Astrocyte (in vitro differentiated cells and primary cell): ENCODE measurements around the gene USP32. TPM values are rescaled to one million over a fixed set of nuclear protein-coding genes. Genes with fewer than 3 reads are reported as not detected.

Experiments
- DNase-seq: peaks from one replicate; pipeline ENCODE4 v3.0.0-alpha.2; 2010; ENCODE audit warnings: low read depth
- FAIRE-seq: peaks from 2 replicates; lab custom pipeline; 2011; peaks lifted over from hg19 to GRCh38; lab: Jason Lieb, UNC
- H2AFZ ChIP-seq: 2 replicates; pipeline ENCODE4 v1.6.0; 2012; ENCODE audit warnings: low read depth, low read length, inconsistent platforms
- H3K27ac ChIP-seq: 2 replicates; pipeline ENCODE4 v1.5.1; 2011; ENCODE audit warnings: low read depth, low read length, inconsistent platforms
- H3K27me3 ChIP-seq: 2 replicates; pipeline ENCODE4 v1.6.0; 2011; ENCODE audit warnings: low read length, inconsistent platforms; ENCODE audit not compliant: insufficient read depth
- H3K36me3 ChIP-seq: 2 replicates; pipeline ENCODE4 v1.5.1; 2011; ENCODE audit warnings: low read length, inconsistent platforms; ENCODE audit not compliant: insufficient read depth
- H3K4me1 ChIP-seq: 2 replicates; pipeline ENCODE4 v1.5.1; 2011; ENCODE audit warnings: low read length, inconsistent platforms; ENCODE audit not compliant: insufficient read depth
- H3K4me2 ChIP-seq: 2 replicates; pipeline ENCODE4 v1.6.0; 2012; ENCODE audit warnings: low read length, inconsistent platforms
- H3K4me3 ChIP-seq: 2 replicates; pipeline ENCODE4 v1.5.1; 2011; ENCODE audit warnings: low read depth, mild to moderate bottlenecking, low read length, inconsistent platforms; ENCODE audit not compliant: insufficient read depth
- H3K79me2 ChIP-seq: 2 replicates; pipeline ENCODE4 v1.6.0; 2012; ENCODE audit warnings: mild to moderate bottlenecking, low read length, inconsistent platforms; ENCODE audit not compliant: insufficient read depth
- H3K9ac ChIP-seq: 2 replicates; pipeline ENCODE4 v1.6.0; 2012; ENCODE audit warnings: mild to moderate bottlenecking, low read length, inconsistent platforms
- H3K9me3 ChIP-seq: 2 replicates; pipeline ENCODE4 v1.5.1; 2012; ENCODE audit warnings: low read depth, mild to moderate bottlenecking, low read length, inconsistent platforms; ENCODE audit not compliant: insufficient read depth
- H4K20me1 ChIP-seq: 2 replicates; pipeline ENCODE4 v1.6.0; 2012; ENCODE audit warnings: low read length, inconsistent platforms; ENCODE audit not compliant: insufficient read depth
- H3K27ac Mint-ChIP-seq: one replicate; pipeline ENCODE4 v1.8.0; 2021; ENCODE audit warnings: mild to moderate bottlenecking, mixed read lengths; ENCODE audit not compliant: unreplicated experiment
- H3K27me3 Mint-ChIP-seq: one replicate; pipeline ENCODE4 v1.8.0; 2021; ENCODE audit warnings: low read depth, mixed read lengths; ENCODE audit not compliant: unreplicated experiment
- H3K36me3 Mint-ChIP-seq: one replicate; pipeline ENCODE4 v1.8.0; 2021; ENCODE audit warnings: low read depth, mixed read lengths; ENCODE audit not compliant: unreplicated experiment
- H3K4me1 Mint-ChIP-seq: one replicate; pipeline ENCODE4 v1.8.0; 2021; ENCODE audit warnings: low read depth, mixed read lengths; ENCODE audit not compliant: unreplicated experiment
- H3K4me3 Mint-ChIP-seq: one replicate; pipeline ENCODE4 v1.8.0; 2021; ENCODE audit warnings: mild to moderate bottlenecking, moderate library complexity, mixed read lengths; ENCODE audit not compliant: unreplicated experiment
- H3K9me3 Mint-ChIP-seq: one replicate; pipeline ENCODE4 v1.8.0; 2021; ENCODE audit warnings: mild to moderate bottlenecking, mixed read lengths; ENCODE audit not compliant: unreplicated experiment
- EZH2 ChIP-seq: IDR thresholded peaks from 2 replicates; pipeline ENCODE4 v1.6.1; 2012; ENCODE audit warnings: mild to moderate bottlenecking, low read length, inconsistent platforms; ENCODE audit not compliant: insufficient read depth
- total RNA-seq: library from RNA; stranded (reverse); gene quantifications from 2 replicates; pipeline ENCODE4 v1.2.1, GENCODE V29; 2021
- TF ChIP-seq, protein P1 (sequence below): IDR thresholded peaks from 2 replicates; pipeline ENCODE4 v1.5.1; 2011; ENCODE audit warnings: low read depth, mild to moderate bottlenecking, inconsistent platforms, low read length, moderate library complexity; ENCODE audit not compliant: insufficient read depth

USP32 gene
- total RNA-seq, 1 donor from 2014 or later = 40.2 TPM

- H4K20me1 ChIP-seq = no peaks in the 10 kb centered on the region
- H2AFZ ChIP-seq = no peak overlapping the region
- DNase-seq (no peak), FAIRE-seq (no peak)
- peaks cover 5% of the 10 kb centered on the region for H3K4me1 ChIP-seq
- Mint-ChIP-seq H3K9me3 (no peaks in the 10 kb centered on the region), H3K36me3 (no peaks in the 10 kb centered on the region), H3K4me3 (no peak overlapping the region), H3K27me3 (no peaks in the 10 kb centered on the region), H3K27ac (no peak overlapping the region), H3K4me1 (peaks cover 7% of the 10 kb centered on the region)
- peaks cover 11% of the 10 kb centered on the region for H3K79me2 ChIP-seq
- no peak overlapping the region for H3K27ac ChIP-seq
- H3K27me3 ChIP-seq = no peaks in the 10 kb centered on the region
- peaks cover 3% of the 10 kb centered on the region for H3K36me3 ChIP-seq
- no peak overlapping the region for H3K9ac ChIP-seq
- no peak for TF ChIP-seq EZH2
- TF ChIP-seq, protein P1, sequence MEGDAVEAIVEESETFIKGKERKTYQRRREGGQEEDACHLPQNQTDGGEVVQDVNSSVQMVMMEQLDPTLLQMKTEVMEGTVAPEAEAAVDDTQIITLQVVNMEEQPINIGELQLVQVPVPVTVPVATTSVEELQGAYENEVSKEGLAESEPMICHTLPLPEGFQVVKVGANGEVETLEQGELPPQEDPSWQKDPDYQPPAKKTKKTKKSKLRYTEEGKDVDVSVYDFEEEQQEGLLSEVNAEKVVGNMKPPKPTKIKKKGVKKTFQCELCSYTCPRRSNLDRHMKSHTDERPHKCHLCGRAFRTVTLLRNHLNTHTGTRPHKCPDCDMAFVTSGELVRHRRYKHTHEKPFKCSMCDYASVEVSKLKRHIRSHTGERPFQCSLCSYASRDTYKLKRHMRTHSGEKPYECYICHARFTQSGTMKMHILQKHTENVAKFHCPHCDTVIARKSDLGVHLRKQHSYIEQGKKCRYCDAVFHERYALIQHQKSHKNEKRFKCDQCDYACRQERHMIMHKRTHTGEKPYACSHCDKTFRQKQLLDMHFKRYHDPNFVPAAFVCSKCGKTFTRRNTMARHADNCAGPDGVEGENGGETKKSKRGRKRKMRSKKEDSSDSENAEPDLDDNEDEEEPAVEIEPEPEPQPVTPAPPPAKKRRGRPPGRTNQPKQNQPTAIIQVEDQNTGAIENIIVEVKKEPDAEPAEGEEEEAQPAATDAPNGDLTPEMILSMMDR = no peak
- H3K4me3 ChIP-seq = no peak overlapping the region
- H3K4me2 ChIP-seq = no peak overlapping the region
- no peaks in the 10 kb centered on the region for H3K9me3 ChIP-seq
These were observed 122.5 kb downstream of the USP32 start for GRCh38 chr17:60269417-60269816.

GRCh38 chr17:60260540-60260939, 131.4 kb downstream of the USP32 start:
- peaks cover 4% of the 10 kb centered on the region for H3K36me3 Mint-ChIP-seq
- H3K27ac Mint-ChIP-seq = no peak overlapping the region
- DNase-seq (no peak), FAIRE-seq (no peak)
- H3K9me3 ChIP-seq = no peaks in the 10 kb centered on the region
- no peaks in the 10 kb centered on the region for H3K36me3 ChIP-seq
- no peaks in the 10 kb centered on the region for H3K27me3 ChIP-seq
- H3K27ac ChIP-seq = no peak overlapping the region
- no peaks in the 10 kb centered on the region for H3K4me1 Mint-ChIP-seq
- no peak overlapping the region for H3K4me2 ChIP-seq
- H3K4me1 ChIP-seq = peaks cover 6% of the 10 kb centered on the region
- TF ChIP-seq, protein P1 = no peak
- TF ChIP-seq EZH2 = no peak
- peaks cover 6% of the 10 kb centered on the region for H4K20me1 ChIP-seq
- H3K9ac ChIP-seq = no peak overlapping the region
- no peaks in the 10 kb centered on the region for H3K79me2 ChIP-seq
- H3K4me3 ChIP-seq = no peak overlapping the region
- no peak overlapping the region for H2AFZ ChIP-seq
- no peaks in the 10 kb centered on the region for H3K27me3 Mint-ChIP-seq
- H3K4me3 Mint-ChIP-seq = no peak overlapping the region
- H3K9me3 Mint-ChIP-seq = no peaks in the 10 kb centered on the region

DNA sequence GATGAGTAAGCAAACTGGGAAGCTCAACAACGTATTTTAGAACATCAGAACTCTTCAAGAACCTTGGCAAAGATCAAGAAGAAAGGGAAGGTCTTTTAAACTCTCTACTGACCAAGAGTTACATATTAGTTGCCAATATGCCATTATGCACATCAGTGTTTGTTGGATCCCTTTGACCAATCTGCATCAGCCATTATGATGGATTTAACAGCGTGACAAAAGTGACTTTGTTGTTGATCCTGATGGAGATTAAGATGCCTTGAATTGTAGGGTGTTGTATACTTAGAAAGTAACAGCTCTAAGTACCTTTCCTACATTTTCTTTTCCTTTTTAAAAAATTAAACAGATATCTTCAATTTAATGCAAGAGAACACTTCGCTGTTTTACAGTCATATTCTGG, 133.6 kb downstream of the USP32 start:
- H3K9me3 ChIP-seq = no peaks in the 10 kb centered on the region
- H3K27me3 ChIP-seq = no peaks in the 10 kb centered on the region
- FAIRE-seq (no peak), DNase-seq (no peak)
- H4K20me1 ChIP-seq = peaks cover 6% of the 10 kb centered on the region
- H3K4me1 ChIP-seq = peaks cover 6% of the 10 kb centered on the region
- H3K4me3 ChIP-seq = no peak overlapping the region
- no peak overlapping the region for H3K27ac Mint-ChIP-seq
- no peaks in the 10 kb centered on the region for H3K9me3 Mint-ChIP-seq
- H3K9ac ChIP-seq = no peak overlapping the region
- H3K36me3 ChIP-seq = no peaks in the 10 kb centered on the region
- no peaks in the 10 kb centered on the region for H3K27me3 Mint-ChIP-seq
- H3K4me3 Mint-ChIP-seq = no peak overlapping the region
- no peak overlapping the region for H3K27ac ChIP-seq
- peaks cover 4% of the 10 kb centered on the region for H3K36me3 Mint-ChIP-seq
- no peak overlapping the region for H2AFZ ChIP-seq
- no peaks in the 10 kb centered on the region for H3K79me2 ChIP-seq
- H3K4me1 Mint-ChIP-seq = no peaks in the 10 kb centered on the region
- no peak overlapping the region for H3K4me2 ChIP-seq
- TF ChIP-seq EZH2 = no peak
- TF ChIP-seq, protein P1 = no peak
